T-helper 1 cell treated with Interleukin-12 subunit alpha and Interleukin-12 subunit beta and Interleukin-4 antibody, amounts not matched to agents 30 ng/mL and 1 ng/mL, for 36 hours (primary cell): ENCODE data around the gene MATN1. TPM values are rescaled to one million over a fixed set of nuclear protein-coding genes. Genes with fewer than 3 reads are reported as not detected.
"Not testable (repeated sequence)": the region's sequence is repeated elsewhere in the genome, so short reads cannot be mapped to it uniquely, and the experiment has no call there.

ENCODE experiments used
- intact Hi-C: fragments of 100-400 bp; cut with micrococcal nuclease; formaldehyde crosslinking; loops from one replicate; pipeline ENCODE4 v1.15.1; 2024
- total RNA-seq: library from RNA; stranded (reverse); gene quantifications from 2 replicates; pipeline ENCODE4 v1.2.3, GENCODE V29; 2022

Gene MATN1
- total RNA-seq, 1 donor from 2014 or later: not detected

- intact Hi-C loops: loop anchor here (10.0 kb wide), 1 partner anchor 1329 kb away; no protein-coding TSS in a partner anchor
These were observed 19.1 kb downstream of the MATN1 start for GRCh38 chr1:30704271-30704670.

DNA sequence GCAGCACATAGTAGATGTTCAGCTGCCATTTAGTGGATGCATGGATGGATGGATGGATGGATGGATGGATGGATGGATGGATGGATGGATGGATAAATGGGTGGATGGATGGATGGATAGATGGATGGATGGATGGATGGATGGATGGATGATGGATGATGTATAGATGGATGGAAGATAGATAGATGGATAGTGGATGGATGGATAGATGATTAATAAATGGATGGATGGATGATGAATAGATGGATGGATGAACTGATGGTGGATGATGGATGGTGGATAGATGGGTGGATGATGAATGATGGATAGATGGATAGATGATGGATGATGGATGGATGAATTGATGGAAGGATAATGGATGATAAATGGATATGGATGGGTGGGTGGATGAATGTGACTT is 20.6 kb downstream of the MATN1 start:
- intact Hi-C loops: loop anchor here (10.0 kb wide), 1 partner anchor 1328 kb away; no protein-coding TSS in a partner anchor

- intact Hi-C loops: loop anchor here (10.0 kb wide), 1 partner anchor 1326 kb away; no protein-coding TSS in a partner anchor
These were observed 22.1 kb downstream of the MATN1 start for GRCh38 chr1:30701258-30701633.

DNA sequence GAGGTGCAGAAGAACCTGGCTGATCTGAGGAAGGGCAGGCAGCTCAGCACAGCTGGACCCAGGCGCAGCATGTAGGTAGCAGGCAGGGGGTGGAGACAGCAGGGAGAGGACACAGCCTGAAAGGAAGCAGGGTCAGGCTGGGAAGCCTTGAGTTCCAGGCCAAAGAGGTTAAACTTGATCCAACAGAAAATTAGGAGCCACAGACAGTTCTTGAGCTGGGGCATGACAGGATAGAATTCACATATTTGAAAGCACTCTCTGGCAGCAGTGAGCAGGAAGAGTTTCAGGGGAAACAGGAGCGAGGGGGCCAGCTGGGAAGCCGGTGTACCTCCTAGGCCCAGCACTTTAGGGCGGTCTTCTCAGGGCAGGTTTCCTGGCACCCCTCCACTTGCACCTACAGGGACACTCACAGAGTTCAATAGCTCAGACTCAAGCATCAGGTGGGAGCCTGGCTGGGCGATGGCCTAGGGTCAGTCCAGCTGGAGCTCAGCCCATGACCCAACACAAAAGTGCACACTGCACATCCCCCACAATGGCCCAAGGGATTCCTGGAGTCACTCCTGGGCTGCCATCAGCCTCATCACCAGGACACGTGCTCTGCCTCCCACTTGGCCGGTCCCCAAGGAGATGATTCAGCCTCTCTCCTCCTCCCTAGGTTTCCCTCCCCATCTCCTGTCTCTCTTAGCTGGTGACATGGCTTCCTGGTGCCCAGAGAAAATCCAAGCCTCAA is 22.7 kb downstream of the MATN1 start:
- intact Hi-C loops: loop anchor here (10.0 kb wide), 1 partner anchor 1326 kb away; no protein-coding TSS in a partner anchor

GRCh38 chr1:30699762-30700161 is 23.6 kb downstream of the MATN1 start:
- intact Hi-C loops: loop anchor here (10.0 kb wide), 1 partner anchor 1325 kb away; no protein-coding TSS in a partner anchor

DNA sequence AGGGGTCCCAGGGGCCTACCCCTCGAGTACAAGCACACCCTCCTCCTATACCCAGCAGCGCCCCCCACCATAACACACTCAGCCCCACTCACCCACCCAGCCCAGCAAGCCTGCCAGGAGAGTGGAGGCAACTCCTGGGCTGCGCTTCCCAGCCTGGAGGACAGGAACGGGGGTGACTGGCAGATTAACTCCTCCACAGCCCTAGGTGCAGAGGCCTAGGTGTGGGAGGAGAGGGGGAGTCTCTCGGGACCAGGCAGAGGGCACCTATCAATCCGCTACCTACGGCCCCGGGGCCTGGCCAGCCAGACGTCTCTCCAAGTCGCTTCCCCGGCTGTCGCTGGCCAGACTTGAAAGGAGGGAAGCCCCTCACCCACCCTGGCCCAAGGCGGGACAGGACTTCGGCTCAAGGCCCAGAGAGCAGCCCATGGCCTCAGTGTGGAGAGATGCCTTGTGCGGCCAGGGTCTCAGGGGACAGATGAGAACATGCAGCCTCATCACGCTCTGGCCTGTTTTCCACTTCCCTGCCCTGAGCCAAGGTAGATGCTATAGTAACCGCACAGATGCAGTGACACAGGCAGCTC is 24.9 kb downstream of the MATN1 start:
- intact Hi-C loops: no loop called here

DNA sequence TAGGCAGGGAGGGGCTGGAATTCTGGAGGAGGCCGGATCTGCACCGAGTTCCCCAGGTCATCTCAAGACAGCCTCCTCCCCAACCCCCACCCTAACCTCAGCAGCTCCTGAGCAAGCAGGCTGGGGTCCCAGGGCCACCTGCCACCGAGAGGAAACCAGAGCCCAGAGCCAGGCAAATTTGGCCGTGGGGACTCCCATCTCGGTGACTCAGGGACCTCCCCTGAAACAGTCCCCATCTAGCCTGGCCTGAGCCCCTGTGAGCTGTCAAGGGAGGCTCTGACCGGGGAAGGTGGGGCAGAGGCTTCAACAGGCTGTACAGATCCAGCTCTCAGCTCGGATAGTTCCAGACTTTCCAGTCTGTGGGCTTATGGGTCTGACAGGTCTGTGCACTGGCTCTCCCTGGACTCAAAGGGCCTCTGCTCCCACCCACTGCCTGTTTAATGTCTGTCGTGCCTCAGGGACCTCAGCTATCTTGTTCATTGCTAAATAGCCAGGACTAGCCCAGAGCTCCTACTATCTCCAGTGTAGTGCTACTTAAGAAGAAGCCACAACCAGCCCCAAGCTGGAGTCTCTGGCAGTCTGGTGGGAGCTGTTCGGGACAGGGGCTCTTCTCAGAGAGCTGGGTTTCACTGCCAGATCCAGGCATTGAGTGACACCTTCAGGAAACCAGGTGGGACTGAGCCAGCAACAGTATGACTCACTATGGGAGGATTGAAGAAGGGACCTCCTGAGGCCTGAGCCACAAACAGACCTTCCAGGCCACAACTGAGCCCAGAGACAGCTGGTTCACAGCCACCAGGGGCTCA is 25.6 kb downstream of the MATN1 start:
- intact Hi-C loops: no loop called here

DNA sequence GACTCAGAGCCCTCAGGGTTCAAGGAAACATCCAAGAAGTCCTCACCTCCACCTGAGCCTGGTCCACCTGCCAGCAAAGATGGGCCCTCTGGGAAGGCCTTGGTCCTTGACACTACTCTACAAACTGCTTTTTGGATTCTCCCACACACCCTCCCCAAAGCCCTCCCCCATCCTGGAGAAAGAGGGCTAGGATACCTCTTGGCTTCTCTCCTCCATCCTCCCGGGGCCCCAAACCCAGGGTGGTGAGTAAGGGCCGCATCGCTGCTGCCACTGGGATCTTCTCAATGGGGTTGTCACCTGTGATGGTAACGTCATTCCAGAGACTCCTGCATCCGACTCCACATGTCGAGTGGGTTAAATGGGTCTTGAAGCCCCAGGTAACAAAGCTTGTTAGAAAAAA is 26.6 kb downstream of the MATN1 start:
- intact Hi-C loops: no loop called here

DNA sequence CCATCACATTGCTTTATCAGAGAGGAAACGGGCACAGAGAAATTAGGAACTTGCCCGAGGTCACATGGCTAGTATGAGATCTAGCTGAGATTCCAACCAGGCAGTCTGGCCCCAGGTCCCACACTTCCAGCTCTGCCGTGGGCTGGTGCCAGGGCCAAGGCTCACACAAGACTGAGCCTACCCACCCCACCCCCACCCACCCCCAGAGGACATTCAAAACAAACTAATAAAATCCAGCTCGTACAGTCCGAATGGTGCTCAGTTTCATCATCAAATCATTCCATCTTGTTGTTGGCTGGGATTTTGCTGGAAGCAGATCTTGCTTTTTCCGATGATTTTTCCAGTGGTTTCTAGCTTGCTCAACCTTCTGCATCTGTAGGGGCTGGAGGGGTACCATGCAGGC is 27.9 kb downstream of the MATN1 start:
- intact Hi-C loops: no loop called here

GRCh38 chr1:30694280-30695175 is 28.9 kb downstream of the MATN1 start:
- intact Hi-C loops: no loop called here

DNA sequence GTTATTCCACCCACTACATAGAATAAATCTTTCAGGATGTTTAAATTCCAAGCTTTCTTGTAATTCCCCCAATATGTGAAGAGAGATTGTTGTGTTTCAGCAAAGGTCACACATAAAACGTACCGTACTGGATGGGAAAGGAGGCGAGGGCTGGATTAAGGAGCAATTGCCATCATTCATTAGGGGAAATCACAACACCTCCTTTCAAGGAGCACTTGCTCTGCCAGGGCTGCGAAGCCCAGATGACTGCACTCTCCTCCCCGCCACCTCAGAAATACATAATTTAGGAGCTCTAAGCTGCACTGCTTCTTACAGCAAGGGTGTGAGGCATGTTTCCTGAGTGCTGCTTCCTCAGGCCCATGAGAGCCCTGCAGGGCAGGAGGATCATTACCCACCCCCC is 29.6 kb downstream of the MATN1 start:
- intact Hi-C loops: no loop called here

GRCh38 chr1:30693366-30693765 is 30.0 kb downstream of the MATN1 start:
- intact Hi-C loops: no loop called here

GRCh38 chr1:30692948-30693301 is 30.5 kb downstream of the MATN1 start:
- intact Hi-C loops: no loop called here

GRCh38 chr1:30692201-30692947 is 31.0 kb downstream of the MATN1 start:
- intact Hi-C loops: no loop called here

DNA sequence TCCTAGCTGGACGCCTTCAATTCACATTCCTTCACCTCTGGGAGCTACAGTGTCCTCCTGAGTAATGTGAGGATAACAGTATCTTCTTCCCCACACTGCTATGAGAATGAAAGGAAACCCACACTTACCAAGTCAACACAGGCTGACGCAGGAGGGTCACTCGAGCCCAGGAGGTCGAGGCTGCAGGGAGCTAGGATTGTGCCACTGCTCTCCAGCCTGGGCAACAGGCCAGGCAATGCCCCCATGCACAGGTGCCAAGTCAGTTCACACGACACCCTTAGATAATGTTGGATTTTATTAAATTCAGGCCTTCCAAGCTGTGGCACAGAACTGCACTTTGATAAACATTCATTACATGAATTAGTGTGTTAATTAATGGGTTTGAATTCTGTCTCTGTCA is 31.9 kb downstream of the MATN1 start:
- intact Hi-C loops: no loop called here

- intact Hi-C loops: no loop called here
These were observed 33.3 kb downstream of the MATN1 start for GRCh38 chr1:30689901-30690645.

DNA sequence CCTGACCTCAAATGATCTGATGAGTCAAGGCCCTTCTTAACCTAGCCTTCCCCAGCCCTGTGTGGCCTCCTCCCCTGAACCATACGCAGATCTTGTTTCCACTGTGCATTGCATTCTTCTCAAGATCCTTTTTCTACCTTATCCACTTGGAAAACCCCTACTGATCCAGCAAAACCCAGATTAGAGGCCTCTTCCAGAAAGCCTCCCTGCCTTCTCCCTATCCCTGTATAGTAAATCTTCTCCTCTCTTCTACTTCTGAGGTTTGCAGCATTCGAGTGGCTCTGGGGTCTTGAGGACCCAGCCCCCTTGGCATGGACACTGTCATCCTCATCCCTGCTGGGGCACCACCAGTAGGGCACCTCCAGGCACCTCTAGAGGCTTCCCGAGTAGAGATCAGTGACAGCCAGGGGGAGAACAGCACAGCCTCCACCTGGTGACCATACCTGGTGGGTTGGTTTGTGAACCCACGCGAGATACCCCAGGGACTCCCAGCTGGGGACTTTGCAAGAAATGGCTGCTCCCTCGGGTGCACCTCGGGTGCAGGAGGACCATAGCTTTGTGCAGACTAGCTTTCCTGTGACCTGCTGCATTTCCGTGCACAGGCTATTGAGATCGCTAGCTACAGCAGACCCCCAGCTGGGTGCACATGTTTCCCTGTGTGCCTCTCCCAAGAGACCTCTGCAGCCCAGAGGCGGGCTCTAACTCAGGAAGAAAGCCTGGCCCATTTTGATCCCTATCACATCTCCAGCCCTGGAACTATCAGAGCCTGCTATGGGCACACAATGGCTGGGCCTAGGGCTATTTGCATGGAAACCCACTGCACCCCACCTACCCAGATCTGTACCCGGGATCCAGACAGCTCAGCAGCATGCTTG is 34.2 kb downstream of the MATN1 start:
- intact Hi-C loops: no loop called here

DNA sequence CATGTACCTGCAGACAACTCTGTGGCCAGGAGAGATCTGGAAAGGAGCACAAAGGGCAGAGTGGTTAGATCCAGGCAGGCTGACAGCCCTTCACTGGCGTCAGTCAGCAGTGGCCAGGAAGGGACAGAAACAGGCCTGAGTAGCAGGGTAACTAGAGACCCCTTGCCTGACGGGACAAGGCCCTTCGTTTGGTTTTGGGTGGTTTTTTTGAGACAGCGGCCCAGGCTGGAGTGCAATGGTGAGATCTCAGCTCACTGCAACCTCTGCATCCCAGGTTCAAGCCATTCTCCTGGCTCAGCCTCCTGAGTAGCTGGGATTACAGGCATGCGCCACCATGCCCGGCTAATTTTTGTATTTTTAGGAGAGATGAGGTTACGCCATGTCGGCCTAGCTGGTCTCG is 34.9 kb downstream of the MATN1 start:
- intact Hi-C loops: not testable (repeated sequence)

DNA sequence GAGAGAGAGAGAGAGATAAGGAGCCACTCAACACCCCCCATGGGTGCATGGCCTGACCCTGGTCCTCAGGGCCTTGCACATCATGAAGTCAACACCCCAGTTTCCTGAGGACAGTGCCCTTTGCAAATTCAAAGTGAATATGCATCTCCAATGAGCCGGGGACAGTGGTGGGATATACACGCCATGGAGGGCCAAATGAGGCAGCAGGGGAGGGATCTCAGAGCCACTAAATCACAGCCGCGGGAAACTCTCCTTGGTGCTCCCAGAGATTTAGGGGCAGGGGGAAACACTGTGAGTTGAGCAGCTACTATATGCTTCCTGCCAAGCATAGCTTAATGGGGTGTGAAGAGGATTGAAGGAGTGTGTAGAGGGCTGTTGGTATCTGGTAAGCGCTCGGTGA is 35.5 kb downstream of the MATN1 start:
- intact Hi-C loops: no loop called here
